HepG2 (cell line): ENCODE data around the gene PPP1R12A. TPM values are rescaled to one million over a fixed set of nuclear protein-coding genes. Genes with fewer than 3 reads are reported as not detected.
A peak's percentile ranks its signal among the peaks of the same experiment; 100 is the strongest.

Experiments
- ATAC-seq: fragments of 200-7000 bp; cut with Tn5 transposase; 3 replicates; pipeline ENCODE4 v1.9.1; 2020; ENCODE audit warnings: mild to moderate bottlenecking, moderate library complexity
- BruUV-seq: library from RNA; stranded (reverse); fragments of 400-500 nt; replicated peaks from 2 replicates; lab custom pipeline; 2021; lab: Mats Ljungman, UMichigan
- CTCF ChIA-PET: fragments of 300-600 bp; formaldehyde crosslinking; extraction: SDS; loops from one replicate; lab custom pipeline; 2021; ENCODE audit warnings: low total read pairs, inconsistent platforms, low intra/inter-chr PET ratio; lab: Yijun Ruan, JAX
- POLR2A ChIA-PET: fragments of 350-600 bp; sonication (Branson Sonifier 250); formaldehyde crosslinking; loops from one replicate; lab custom pipeline; 2020; ENCODE audit warnings: antibody characterized with exemption, inconsistent platforms; lab: Yijun Ruan, JAX
- DNase-seq: peaks from one replicate; pipeline ENCODE4 v3.0.0-alpha.2; 2015; ENCODE audit warnings: low spot score
- FAIRE-seq: peaks from 3 replicates; lab custom pipeline; 2011; peaks lifted over from hg19 to GRCh38; lab: Jason Lieb, UNC
- H2AFZ ChIP-seq: one replicate; pipeline ENCODE4 v1.6.1; 2011; ENCODE audit warnings: low read length, inconsistent platforms
- H3K27ac ChIP-seq: fragments of 300-600 bp; 3 replicates; pipeline ENCODE4 v1.8.0; 2011; ENCODE audit warnings: mixed run types, mild to moderate bottlenecking, mixed read lengths, low read length, inconsistent platforms; ENCODE audit not compliant: insufficient read depth; ENCODE audit errors: extremely low read length
- H3K27me3 ChIP-seq, 2 experiments: fragments of 200-600 bp in 1 of 2; 2 replicates in 1 of 2; 3 replicates in 1 of 2; pipeline versions ENCODE4 v1.6.0 to v1.8.0; 2011; ENCODE audit warnings: low read length in 2 of 2, mild to moderate bottlenecking in 2 of 2, moderate library complexity in 2 of 2, inconsistent platforms in 1 of 2; ENCODE audit not compliant: insufficient read depth in 2 of 2, control insufficient read depth in 1 of 2
- H3K36me3 ChIP-seq, 2 experiments: fragments of 200-600 bp in 1 of 2; replicated peaks in 1 of 2; 2 replicates in 1 of 2; 3 replicates in 1 of 2; pipeline versions ENCODE4 v1.5.1 to v1.8.0; 2011; ENCODE audit warnings: low read length in 2 of 2, inconsistent platforms in 1 of 2; ENCODE audit not compliant: insufficient read depth in 2 of 2, control insufficient read depth in 1 of 2
- H3K4me1 ChIP-seq: 2 replicates; pipeline ENCODE4 v1.5.1; 2012; ENCODE audit warnings: low read length, inconsistent platforms; ENCODE audit not compliant: insufficient read depth
- H3K4me2 ChIP-seq: 2 replicates; pipeline ENCODE4 v1.6.0; 2011; ENCODE audit warnings: low read depth, low read length, inconsistent platforms
- H3K4me3 ChIP-seq, 3 experiments: fragments of 200-600 bp in 1 of 3; sonication (generic), shearing (Covaris generic) in 1 of 3; replicated peaks in 1 of 3; 2 replicates each; pipeline ENCODE4 v1.5.1; 2011 to 2016; ENCODE audit warnings: low read length in 3 of 3, inconsistent platforms in 2 of 3, low read depth in 2 of 3, mild to moderate bottlenecking in 2 of 3, control low read depth in 1 of 3, mixed read lengths in 1 of 3; ENCODE audit not compliant: insufficient read depth in 1 of 3
- H3K79me2 ChIP-seq: one replicate; pipeline ENCODE4 v1.6.1; 2011; ENCODE audit warnings: low read length, inconsistent platforms; ENCODE audit not compliant: insufficient read depth
- H3K9ac ChIP-seq: 2 replicates; pipeline ENCODE4 v1.6.0; 2011; ENCODE audit warnings: mild to moderate bottlenecking, low read depth, low read length, inconsistent platforms; ENCODE audit not compliant: insufficient read depth
- H3K9me3 ChIP-seq: 2 replicates; pipeline ENCODE4 v1.5.1; 2012; ENCODE audit warnings: mild to moderate bottlenecking, low read length
- H4K20me1 ChIP-seq: 2 replicates; pipeline ENCODE4 v1.6.0; 2011; ENCODE audit warnings: inconsistent platforms, mild to moderate bottlenecking, low read length, moderate library complexity; ENCODE audit not compliant: insufficient read depth
- CEBPG ChIP-seq: IDR thresholded peaks from 2 replicates; pipeline ENCODE4 v1.6.1; 2016
- E2F5 ChIP-seq: sonication (generic); formaldehyde crosslinking; conservative IDR thresholded peaks from 2 replicates; pipeline ENCODE4 v1.4.0; 2020; ENCODE audit warnings: missing genetic modification reagents
- RBM39 ChIP-seq: fragments of 200-400 bp; formaldehyde crosslinking; IDR thresholded peaks from one replicate; pipeline ENCODE4 v1.6.1; 2018; ENCODE audit warnings: antibody characterized with exemption, mild to moderate bottlenecking, low read depth, low read length; ENCODE audit not compliant: poor library complexity, severe bottlenecking
- ZFP82 ChIP-seq: sonication (generic); formaldehyde crosslinking; IDR thresholded peaks from 2 replicates; pipeline ENCODE4 v1.5.1; 2020; ENCODE audit warnings: mild to moderate bottlenecking, missing genetic modification reagents, borderline replicate concordance
- ZNF879 ChIP-seq: sonication (generic); formaldehyde crosslinking; IDR thresholded peaks from 2 replicates; pipeline ENCODE4 v1.8.1; 2023; ENCODE audit warnings: missing genetic modification reagents
- WGBS: methylation state at CpG from one replicate; pipeline ENCODE4 v1.1.6; 2017; ENCODE audit warnings: low lambda C conversion rate; 5-methylcytosine and 5-hydroxymethylcytosine counted together
- in situ Hi-C: cut with HindIII; loops from 2 replicates; pipeline ENCODE4 v1.10.0; 2017; ENCODE audit warnings: low pct_unique_long_range_greater_than_20kb; ENCODE audit not compliant: extremely low pct_ligation_motif_present
- intact Hi-C: fragments of 100-400 bp; cut with micrococcal nuclease; formaldehyde crosslinking; loops from one replicate; pipeline ENCODE4 v1.10.0; 2022; ENCODE audit not compliant: unreplicated experiment
- polyA plus RNA-seq, 8 experiments: library from polyadenylated mRNA; depleted of rRNA in 3 of 8; stranded (reverse) in 7 of 8; unstranded in 1 of 8; fragments of >200 nt; fragmentation: Illumina TruSeq in 4 of 8; extraction: Trizol in 4 of 8; gene quantifications; 2 replicates each; pipeline versions ENCODE4 v1.2.1 to v1.2.3, GENCODE V29; 2011 to 2016; ENCODE audit warnings: low read depth in 4 of 8, missing spikeins in 1 of 8, mixed read lengths in 1 of 8; ENCODE audit not compliant: insufficient read depth in 1 of 8
- total RNA-seq, 5 experiments: library from RNA; depleted of rRNA; stranded (reverse); fragments of >200 nt; fragmentation: Illumina TruSeq; extraction: Trizol; gene quantifications; 2 replicates each; pipeline ENCODE4 v1.2.3, GENCODE V29; 2016; ENCODE audit warnings: low read depth in 1 of 5
- TF ChIP-seq, protein P1 (sequence below): sonication (generic); formaldehyde crosslinking; IDR thresholded peaks from 2 replicates; pipeline ENCODE4 v1.8.1; 2022; ENCODE audit warnings: low read depth, mild to moderate bottlenecking, missing genetic modification reagents

Gene PPP1R12A
- total and polyA plus RNA-seq, 2 of the 13 experiments (the other 11 are each of a cell fraction or from before 2014, with no cell fraction given), result 23.8 to 50.0 TPM

DNA sequence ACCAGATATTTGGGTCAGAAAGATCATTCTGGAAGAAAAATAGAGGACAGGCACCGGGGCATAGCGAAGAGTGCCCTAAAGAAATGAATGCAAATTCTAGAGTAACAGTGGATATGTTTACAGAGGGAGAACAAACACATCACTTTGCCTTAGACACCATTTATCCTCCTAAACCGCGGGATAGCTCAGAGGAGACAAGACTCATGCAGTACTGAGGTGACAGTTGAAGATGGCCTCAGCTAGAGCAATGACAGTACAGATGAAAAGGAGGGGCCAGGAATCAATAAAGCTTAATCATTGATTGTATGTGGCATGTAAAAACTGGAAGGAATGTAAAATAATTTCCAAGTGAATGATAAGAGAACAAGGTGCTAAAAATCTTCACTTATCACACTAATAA lies 10.5 kb upstream of the PPP1R12A start:
- ATAC-seq (peak; percentile 68), FAIRE-seq (no peak), DNase-seq (no peak)
- no peak overlapping the region for H3K9ac ChIP-seq
- H3K79me2 ChIP-seq, result no peaks in the 10 kb centered on the region
- CTCF ChIA-PET, result no interaction called here
- no peaks in the 10 kb centered on the region for H4K20me1 ChIP-seq
- no peaks in the 10 kb centered on the region for H3K27me3 ChIP-seq
- H3K9me3 ChIP-seq, result no peaks in the 10 kb centered on the region
- in situ Hi-C loops, result no loop called here
- no peak overlapping the region for H2AFZ ChIP-seq
- intact Hi-C loops, result no loop called here
- H3K4me1 ChIP-seq, result peaks cover 12% of the 10 kb centered on the region
- BruUV-seq, result no TSS peak
- POLR2A ChIA-PET, result interaction anchor here (1.8 kb wide), 1 partner anchor 10 kb away, joined by 4 read pairs; no protein-coding TSS in a partner anchor
- H3K4me2 ChIP-seq, result peak overlapping the region; percentile 48
- H3K36me3 ChIP-seq, result no peaks in the 10 kb centered on the region
- 0% methylated on average over 4 of the region's 4 CpGs for WGBS
- H3K4me3 ChIP-seq, result no peak overlapping the region
- TF ChIP-seq ZNF879 (CRISPR knock-in tag) (no peak), E2F5 (CRISPR knock-in tag) (no peak), CEBPG (no peak), ZFP82 (CRISPR knock-in tag) (no peak), RBM39 (no peak)
- TF ChIP-seq, protein P1, sequence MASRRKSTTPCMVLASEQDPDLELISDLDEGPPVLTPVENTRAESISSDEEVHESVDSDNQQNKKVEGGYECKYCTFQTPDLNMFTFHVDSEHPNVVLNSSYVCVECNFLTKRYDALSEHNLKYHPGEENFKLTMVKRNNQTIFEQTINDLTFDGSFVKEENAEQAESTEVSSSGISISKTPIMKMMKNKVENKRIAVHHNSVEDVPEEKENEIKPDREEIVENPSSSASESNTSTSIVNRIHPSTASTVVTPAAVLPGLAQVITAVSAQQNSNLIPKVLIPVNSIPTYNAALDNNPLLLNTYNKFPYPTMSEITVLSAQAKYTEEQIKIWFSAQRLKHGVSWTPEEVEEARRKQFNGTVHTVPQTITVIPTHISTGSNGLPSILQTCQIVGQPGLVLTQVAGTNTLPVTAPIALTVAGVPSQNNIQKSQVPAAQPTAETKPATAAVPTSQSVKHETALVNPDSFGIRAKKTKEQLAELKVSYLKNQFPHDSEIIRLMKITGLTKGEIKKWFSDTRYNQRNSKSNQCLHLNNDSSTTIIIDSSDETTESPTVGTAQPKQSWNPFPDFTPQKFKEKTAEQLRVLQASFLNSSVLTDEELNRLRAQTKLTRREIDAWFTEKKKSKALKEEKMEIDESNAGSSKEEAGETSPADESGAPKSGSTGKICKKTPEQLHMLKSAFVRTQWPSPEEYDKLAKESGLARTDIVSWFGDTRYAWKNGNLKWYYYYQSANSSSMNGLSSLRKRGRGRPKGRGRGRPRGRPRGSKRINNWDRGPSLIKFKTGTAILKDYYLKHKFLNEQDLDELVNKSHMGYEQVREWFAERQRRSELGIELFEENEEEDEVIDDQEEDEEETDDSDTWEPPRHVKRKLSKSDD (CRISPR knock-in tag), result no peak
- no peak overlapping the region for H3K27ac ChIP-seq
